Measurements from ENCODE around the gene VAPB.

The VAPB gene

DNA sequence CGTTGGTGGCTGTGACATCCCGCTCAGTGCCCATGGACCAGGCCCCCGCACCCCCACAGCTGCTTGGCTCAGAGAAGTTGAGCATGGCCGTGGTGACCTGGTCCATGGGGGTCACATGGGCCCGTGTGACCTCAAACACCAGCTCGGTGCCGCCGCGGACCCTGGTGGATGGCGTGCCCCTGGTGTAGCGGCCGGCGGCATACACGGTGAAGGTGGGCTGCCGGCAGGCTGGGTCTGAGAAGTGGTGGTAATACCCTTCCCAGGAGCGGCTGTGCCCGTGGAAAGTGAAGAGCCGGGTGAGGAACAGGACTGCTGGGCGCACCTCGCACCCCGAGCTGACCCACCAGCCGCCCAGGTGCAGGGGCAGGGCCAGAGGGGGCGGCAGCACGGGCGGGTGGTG, 72.1 kb downstream of the VAPB start:
- Histone ChIP-seq H3K27ac (replicated peaks) (no peak overlapping the region), H3K27me3 (ENCODE audit: insufficient read depth, poor library complexity, severe bottlenecking) (no peaks in the 10 kb centered on the region), H3K4me3 (replicated peaks; ENCODE audit: insufficient read depth, low read length) (no peak overlapping the region)
- DNase-seq (ENCODE audit: low read depth in 1 of 2, low spot score in 1 of 2): no peak
- TF ChIP-seq REST (IDR thresholded peaks at IDR 0.05; ENCODE audit: insufficient replicate concordance, low read depth) (no peak), SPI1 (IDR thresholded peaks at IDR 0.05; ENCODE audit: borderline replicate concordance, low read depth) (no peak), CTCF (IDR thresholded peaks at IDR 0.05; ENCODE audit: insufficient read depth, low read length) (no peak), GABPA (IDR thresholded peaks at IDR 0.05; ENCODE audit: low read depth) (no peak), POLR2AphosphoS5 (IDR thresholded peaks at IDR 0.05; ENCODE audit: low read depth) (no peak)

- no peaks in the 10 kb centered on the region for H3K27me3 ChIP-seq (ENCODE audit: insufficient read depth, poor library complexity, severe bottlenecking)
- DNase-seq (ENCODE audit: low read depth in 1 of 2, low spot score in 1 of 2): no peak
- no peak for TF ChIP-seq CTCF (IDR thresholded peaks at IDR 0.05; ENCODE audit: insufficient read depth, low read length)
- no peak for TF ChIP-seq REST (IDR thresholded peaks at IDR 0.05; ENCODE audit: insufficient replicate concordance, low read depth)
- TF ChIP-seq POLR2AphosphoS5 (IDR thresholded peaks at IDR 0.05; ENCODE audit: low read depth): no peak
- TF ChIP-seq SPI1 (IDR thresholded peaks at IDR 0.05; ENCODE audit: borderline replicate concordance, low read depth): no peak
- TF ChIP-seq GABPA (IDR thresholded peaks at IDR 0.05; ENCODE audit: low read depth): no peak
- no peak overlapping the region for H3K4me3 ChIP-seq (replicated peaks; ENCODE audit: insufficient read depth, low read length)
- H3K27ac ChIP-seq (replicated peaks): no peak overlapping the region
These were observed 72.9 kb downstream of the VAPB start for GRCh38 chr20:58461899-58462298.

DNA sequence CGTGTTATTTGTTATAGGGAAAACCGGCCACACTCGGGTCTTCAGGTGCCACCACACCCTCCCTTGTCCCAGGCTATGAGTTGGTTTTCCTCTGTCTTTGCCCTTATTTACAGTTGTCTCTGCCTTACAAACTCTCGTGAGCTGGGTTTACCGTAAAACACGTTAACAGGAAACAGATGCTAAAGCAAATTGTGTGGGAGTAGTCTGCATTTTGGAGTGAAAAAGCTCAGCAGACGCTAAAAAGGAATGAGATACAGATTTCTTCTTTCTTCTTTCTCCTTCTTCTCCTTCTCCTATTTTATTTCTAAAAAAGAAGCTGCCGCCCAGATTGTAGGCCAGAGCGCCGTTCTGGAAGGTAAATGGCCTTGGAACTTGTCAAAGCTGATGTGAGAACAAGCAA, 74.2 kb downstream of the VAPB start:
- no peak overlapping the region for H3K4me3 ChIP-seq (replicated peaks; ENCODE audit: insufficient read depth, low read length)
- H3K27ac ChIP-seq (replicated peaks): no peak overlapping the region

DNA sequence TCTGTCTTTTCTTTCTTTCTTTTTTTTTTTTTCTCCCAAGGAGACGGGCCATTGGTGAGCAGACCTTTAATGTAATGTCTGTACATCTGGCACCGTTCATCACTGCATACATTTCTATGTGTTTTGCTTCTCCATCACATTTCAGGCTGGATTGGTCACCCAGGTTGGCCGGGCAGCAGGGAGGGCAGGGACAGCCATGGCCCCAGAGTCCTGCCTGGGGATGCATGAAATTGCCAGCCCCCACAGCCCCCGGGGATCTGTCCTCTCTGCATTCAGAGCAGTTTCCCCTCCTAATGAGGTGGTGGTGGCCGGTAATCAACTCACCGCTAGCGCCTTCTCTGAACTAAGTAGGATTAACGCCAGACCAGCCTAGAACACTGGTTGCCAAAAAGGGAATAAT, 75.8 kb downstream of the VAPB start:
- H3K4me3 ChIP-seq (replicated peaks; ENCODE audit: insufficient read depth, low read length): no peak overlapping the region
- no peak overlapping the region for H3K27ac ChIP-seq (replicated peaks)
- H3K27me3 ChIP-seq (ENCODE audit: insufficient read depth, poor library complexity, severe bottlenecking): no peaks in the 10 kb centered on the region
- no peak for TF ChIP-seq GABPA (IDR thresholded peaks at IDR 0.05; ENCODE audit: low read depth)
- TF ChIP-seq POLR2AphosphoS5 (IDR thresholded peaks at IDR 0.05; ENCODE audit: low read depth): no peak
- no peak for TF ChIP-seq SPI1 (IDR thresholded peaks at IDR 0.05; ENCODE audit: borderline replicate concordance, low read depth)
- no peak for TF ChIP-seq REST (IDR thresholded peaks at IDR 0.05; ENCODE audit: insufficient replicate concordance, low read depth)
- TF ChIP-seq CTCF (IDR thresholded peaks at IDR 0.05; ENCODE audit: insufficient read depth, low read length): no peak
- DNase-seq (ENCODE audit: low read depth in 1 of 2, low spot score in 1 of 2): no peak

More for the DNA sequence above, 74.2 kb downstream of the VAPB start:
- TF ChIP-seq SPI1 (IDR thresholded peaks at IDR 0.05; ENCODE audit: borderline replicate concordance, low read depth) (no peak), POLR2AphosphoS5 (IDR thresholded peaks at IDR 0.05; ENCODE audit: low read depth) (no peak)
- DNase-seq (ENCODE audit: low read depth in 1 of 2, low spot score in 1 of 2): no peak
- H3K27me3 ChIP-seq (ENCODE audit: insufficient read depth, poor library complexity, severe bottlenecking): no peaks in the 10 kb centered on the region
